Measurements from ENCODE around the gene PLAU. TPM values are rescaled to one million over a fixed set of nuclear protein-coding genes. Genes with fewer than 3 reads are reported as not detected.
"Not testable (repeated sequence)": the region's sequence is repeated elsewhere in the genome, so short reads cannot be mapped to it uniquely, and the experiment has no call there.

PLAU gene
- total and polyA plus RNA-seq, 4 donors = 3.9 to 5.3 (median 4.5) TPM

DNA sequence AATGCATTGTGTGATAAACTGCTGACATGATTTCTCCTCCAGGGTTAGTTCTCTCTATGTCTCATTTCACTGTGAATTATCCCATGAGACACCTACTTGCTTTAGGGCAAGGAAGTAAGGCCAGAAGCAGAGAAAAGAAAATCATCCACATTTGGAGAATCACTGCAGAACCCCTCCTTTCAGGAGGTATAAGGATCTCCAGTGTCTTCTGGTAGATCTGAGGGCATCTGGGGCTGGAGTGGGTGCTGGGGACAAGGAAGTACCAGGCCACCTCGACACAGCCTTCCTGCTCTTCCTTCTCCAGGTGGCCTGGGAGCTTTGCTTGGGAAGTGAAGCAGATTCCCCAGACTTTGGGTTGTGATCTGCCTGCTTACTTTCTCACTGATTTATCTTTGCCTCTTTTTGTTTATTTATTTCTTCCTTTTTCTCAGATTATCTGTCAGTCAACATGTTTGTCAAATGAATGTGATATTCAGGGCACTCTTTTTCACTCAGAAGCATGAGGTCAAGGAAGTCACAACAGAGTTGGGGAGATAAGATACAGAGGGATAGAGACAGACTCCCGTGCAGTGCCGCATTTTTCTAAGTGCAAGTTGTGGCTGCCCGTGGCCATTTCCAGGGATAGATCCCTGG, 24.2 kb upstream of the PLAU start:
- Histone ChIP-seq H3K4me1 (ENCODE audit: control insufficient read depth, insufficient read depth, low read length) (peaks cover 31% of the 10 kb centered on the region), H3K27ac (ENCODE audit: low read depth, low read length) (peak overlapping the region; percentile 89), H3K9me3 (ENCODE audit: control insufficient read depth, insufficient read depth, low read length) (no peaks in the 10 kb centered on the region), H3K27me3 (ENCODE audit: control insufficient read depth, insufficient read depth, low read length) (no peaks in the 10 kb centered on the region), H3K4me3 (ENCODE audit: low read depth, low read length) (no peak overlapping the region), H3K36me3 (ENCODE audit: control insufficient read depth, insufficient read depth, low read length) (no peaks in the 10 kb centered on the region)
- WGBS (ENCODE audit: insufficient coverage) = 31% methylated on average over 4 of the region's 4 CpGs
- DNase-seq (ENCODE audit: low read depth in 4 of 6, low spot score in 6 of 6) = no peak

DNA sequence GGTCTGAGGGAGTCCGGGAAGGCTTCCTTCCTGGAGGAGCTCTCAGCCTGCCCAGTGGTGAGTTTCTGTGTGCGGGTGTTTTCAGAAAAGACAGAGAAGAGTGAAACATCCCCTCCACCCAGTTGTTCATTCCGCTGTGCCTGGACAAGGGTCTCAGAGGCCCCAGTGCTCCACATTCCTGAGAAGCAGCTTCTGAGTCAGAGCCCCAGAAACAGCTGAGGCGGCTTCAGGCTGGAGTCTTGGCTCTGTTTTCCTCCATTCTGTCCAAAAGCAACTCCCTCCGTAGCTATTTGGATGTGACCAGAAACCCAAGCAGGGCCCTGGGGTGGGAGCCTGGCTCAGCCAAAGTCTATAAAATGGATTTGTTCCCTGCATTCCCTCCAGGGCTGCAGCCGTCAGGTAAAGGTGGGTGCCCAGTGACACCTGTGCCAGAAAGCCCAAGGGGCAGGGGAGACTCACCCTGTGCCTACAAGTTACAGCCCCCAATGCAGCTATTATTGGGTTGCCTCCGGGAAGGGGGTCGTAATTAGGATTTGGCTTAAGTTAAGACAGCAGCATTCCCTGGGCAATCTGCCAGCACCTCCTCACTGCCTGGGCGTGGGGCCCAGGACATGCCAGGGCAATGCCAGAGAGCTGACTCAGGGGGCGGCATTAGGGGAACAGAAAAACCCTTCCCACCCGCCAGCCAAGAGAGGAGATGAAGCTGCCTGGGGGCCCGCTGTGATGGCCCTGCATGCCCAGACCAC, 23.5 kb upstream of the PLAU start:
- DNase-seq (ENCODE audit: low read depth in 4 of 6, low spot score in 6 of 6) = peak in 5 of 6 donors; percentile 78 to 96 (median 80)
- peak overlapping the region; percentile 89 for H3K27ac ChIP-seq (ENCODE audit: low read depth, low read length)
- no peaks in the 10 kb centered on the region for H3K9me3 ChIP-seq (ENCODE audit: control insufficient read depth, insufficient read depth, low read length)
- H3K4me1 ChIP-seq (ENCODE audit: control insufficient read depth, insufficient read depth, low read length) = peaks cover 31% of the 10 kb centered on the region
- no peaks in the 10 kb centered on the region for H3K36me3 ChIP-seq (ENCODE audit: control insufficient read depth, insufficient read depth, low read length)
- no peaks in the 10 kb centered on the region for H3K27me3 ChIP-seq (ENCODE audit: control insufficient read depth, insufficient read depth, low read length)
- WGBS (ENCODE audit: insufficient coverage) = 25% methylated on average over 8 of the region's 12 CpGs
- H3K4me3 ChIP-seq (ENCODE audit: low read depth, low read length) = no peak overlapping the region

DNA sequence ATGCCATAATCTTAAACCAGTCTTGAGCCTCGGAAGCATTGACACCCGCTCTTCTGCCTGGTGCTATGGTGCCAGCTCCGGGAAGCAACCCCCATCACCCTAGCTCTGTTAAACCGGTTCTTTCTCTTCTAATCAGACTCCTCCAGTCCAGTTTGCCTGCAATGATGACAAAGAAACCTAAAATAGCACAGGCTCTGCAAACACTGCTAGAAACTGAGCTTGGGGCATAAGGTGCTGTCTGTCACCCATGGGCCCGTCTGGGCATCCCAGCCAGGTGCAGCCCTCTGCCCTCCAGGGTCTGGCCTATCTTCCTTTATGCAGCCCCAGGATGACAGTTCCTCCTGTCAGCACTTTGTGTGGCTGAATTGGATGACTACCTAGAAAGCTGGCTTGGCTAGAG, 22.4 kb upstream of the PLAU start:
- H3K4me1 ChIP-seq (ENCODE audit: control insufficient read depth, insufficient read depth, low read length) = peaks cover 31% of the 10 kb centered on the region
- H3K9me3 ChIP-seq (ENCODE audit: control insufficient read depth, insufficient read depth, low read length) = no peaks in the 10 kb centered on the region
- no peak overlapping the region for H3K4me3 ChIP-seq (ENCODE audit: low read depth, low read length)
- DNase-seq (ENCODE audit: low read depth in 4 of 6, low spot score in 6 of 6) = no peak
- peak overlapping the region; percentile 89 for H3K27ac ChIP-seq (ENCODE audit: low read depth, low read length)
- H3K36me3 ChIP-seq (ENCODE audit: control insufficient read depth, insufficient read depth, low read length) = no peaks in the 10 kb centered on the region
- WGBS (ENCODE audit: insufficient coverage) = 85% methylated on average over 5 of the region's 5 CpGs
- no peaks in the 10 kb centered on the region for H3K27me3 ChIP-seq (ENCODE audit: control insufficient read depth, insufficient read depth, low read length)

DNA sequence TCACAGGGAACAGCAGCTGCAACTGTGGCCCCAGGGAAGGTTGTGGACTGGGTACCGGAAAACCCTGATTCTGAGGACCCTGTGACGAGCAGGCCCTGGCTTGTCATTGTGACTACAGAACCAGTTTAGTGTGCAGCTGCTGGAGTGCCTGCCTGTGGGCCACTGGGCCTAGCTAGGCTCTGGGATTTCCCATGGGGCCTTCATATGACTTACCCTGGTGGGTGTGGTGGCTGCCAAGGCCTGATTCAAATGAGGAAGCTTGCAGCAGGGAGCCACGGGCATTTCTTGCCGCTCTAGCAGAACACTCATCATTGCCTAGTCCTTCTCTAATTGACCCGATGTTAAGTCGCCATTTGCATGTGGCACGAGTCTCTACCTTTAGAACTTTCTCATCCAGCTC, 21.9 kb upstream of the PLAU start:
- Histone ChIP-seq H3K27ac (ENCODE audit: low read depth, low read length) (no peak overlapping the region), H3K4me3 (ENCODE audit: low read depth, low read length) (no peak overlapping the region), H3K36me3 (ENCODE audit: control insufficient read depth, insufficient read depth, low read length) (no peaks in the 10 kb centered on the region), H3K9me3 (ENCODE audit: control insufficient read depth, insufficient read depth, low read length) (no peaks in the 10 kb centered on the region), H3K4me1 (ENCODE audit: control insufficient read depth, insufficient read depth, low read length) (peaks cover 31% of the 10 kb centered on the region), H3K27me3 (ENCODE audit: control insufficient read depth, insufficient read depth, low read length) (no peaks in the 10 kb centered on the region)
- no peak for DNase-seq (ENCODE audit: low read depth in 4 of 6, low spot score in 6 of 6)
- WGBS (ENCODE audit: insufficient coverage) = 60% methylated on average over 7 of the region's 7 CpGs

DNA sequence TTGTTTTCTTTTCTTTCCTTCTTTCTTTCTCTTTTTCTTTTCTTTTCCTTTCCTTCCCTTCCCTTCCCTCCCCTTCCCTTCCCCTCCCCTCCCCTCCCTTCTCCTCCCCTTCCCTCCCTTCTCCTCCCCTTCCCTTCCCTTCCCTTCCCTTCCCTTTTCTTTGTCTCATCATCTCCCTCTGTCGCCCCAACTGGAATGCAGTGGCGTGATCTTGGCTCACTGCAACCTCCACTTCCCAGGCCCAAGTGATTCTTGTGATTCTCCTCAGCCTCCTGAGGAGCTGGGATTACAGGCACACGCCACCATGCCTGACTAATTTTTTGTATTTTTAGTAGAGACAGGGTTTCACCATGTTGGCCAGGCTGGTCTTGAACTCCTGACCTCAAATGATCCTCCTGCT, 21.5 kb upstream of the PLAU start:
- not testable (repeated sequence) for H3K27me3 ChIP-seq (ENCODE audit: control insufficient read depth, insufficient read depth, low read length); DNase-seq (ENCODE audit: low read depth in 4 of 6, low spot score in 6 of 6); H3K9me3 ChIP-seq (ENCODE audit: control insufficient read depth, insufficient read depth, low read length); H3K4me3 ChIP-seq (ENCODE audit: low read depth, low read length); H3K27ac ChIP-seq (ENCODE audit: low read depth, low read length); H3K36me3 ChIP-seq (ENCODE audit: control insufficient read depth, insufficient read depth, low read length)
- peaks cover 31% of the 10 kb centered on the region for H3K4me1 ChIP-seq (ENCODE audit: control insufficient read depth, insufficient read depth, low read length)
- WGBS (ENCODE audit: insufficient coverage) = 70% methylated on average over 2 of the region's 3 CpGs

DNA sequence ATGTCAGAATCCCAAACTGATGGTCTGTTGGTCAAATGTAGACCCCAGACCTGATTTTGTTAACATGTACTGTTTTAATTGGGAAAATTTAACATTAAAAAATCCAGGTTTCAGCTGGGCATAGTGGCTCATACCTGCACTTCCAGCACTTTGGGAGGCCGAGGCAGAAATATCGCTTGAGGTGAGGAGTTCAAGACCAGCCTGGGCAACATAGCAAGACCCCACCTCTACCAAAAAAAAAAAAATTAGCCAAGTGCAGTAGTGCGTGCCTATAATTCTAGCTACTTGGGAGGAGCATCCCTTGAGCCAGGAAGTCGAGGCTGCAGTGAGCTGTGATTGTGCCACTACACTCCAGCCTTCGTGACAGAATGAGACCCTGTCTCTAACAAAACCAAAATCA, 20.7 kb upstream of the PLAU start:
- no peaks in the 10 kb centered on the region for H3K36me3 ChIP-seq (ENCODE audit: control insufficient read depth, insufficient read depth, low read length)
- H3K27ac ChIP-seq (ENCODE audit: low read depth, low read length) = no peak overlapping the region
- H3K27me3 ChIP-seq (ENCODE audit: control insufficient read depth, insufficient read depth, low read length) = no peaks in the 10 kb centered on the region
- 100% methylated on average over 1 of the region's 5 CpGs for WGBS (ENCODE audit: insufficient coverage)
- no peak overlapping the region for H3K4me3 ChIP-seq (ENCODE audit: low read depth, low read length)
- H3K9me3 ChIP-seq (ENCODE audit: control insufficient read depth, insufficient read depth, low read length) = no peaks in the 10 kb centered on the region
- H3K4me1 ChIP-seq (ENCODE audit: control insufficient read depth, insufficient read depth, low read length) = peaks cover 31% of the 10 kb centered on the region
- no peak for DNase-seq (ENCODE audit: low read depth in 4 of 6, low spot score in 6 of 6)

DNA sequence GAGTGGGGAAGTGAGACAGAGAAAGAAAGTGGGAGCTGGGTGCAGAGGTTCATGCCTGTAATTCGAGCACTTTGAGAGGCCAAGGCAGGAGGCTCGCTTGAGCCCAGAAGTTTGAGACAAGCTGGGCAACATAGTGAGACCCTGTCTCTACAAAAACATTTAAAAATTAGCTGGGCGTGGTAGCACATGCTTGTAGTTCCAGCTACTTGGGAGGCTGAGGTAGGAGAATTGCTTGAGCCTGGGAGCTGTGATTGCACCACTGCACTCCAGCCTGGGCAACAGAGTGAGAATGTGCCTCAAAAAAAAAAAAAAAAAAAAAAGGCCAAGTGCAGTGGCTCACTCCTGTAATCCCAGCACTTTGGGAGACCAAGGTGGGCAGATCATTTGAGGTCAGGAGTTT, 20.1 kb upstream of the PLAU start:
- H3K4me3 ChIP-seq (ENCODE audit: low read depth, low read length); H3K36me3 ChIP-seq (ENCODE audit: control insufficient read depth, insufficient read depth, low read length); H3K27me3 ChIP-seq (ENCODE audit: control insufficient read depth, insufficient read depth, low read length); DNase-seq (ENCODE audit: low read depth in 4 of 6, low spot score in 6 of 6); H3K27ac ChIP-seq (ENCODE audit: low read depth, low read length); H3K9me3 ChIP-seq (ENCODE audit: control insufficient read depth, insufficient read depth, low read length): not testable (repeated sequence)
- peaks cover 31% of the 10 kb centered on the region for H3K4me1 ChIP-seq (ENCODE audit: control insufficient read depth, insufficient read depth, low read length)
- WGBS (ENCODE audit: insufficient coverage) = 50% methylated on average over 2 of the region's 3 CpGs

DNA sequence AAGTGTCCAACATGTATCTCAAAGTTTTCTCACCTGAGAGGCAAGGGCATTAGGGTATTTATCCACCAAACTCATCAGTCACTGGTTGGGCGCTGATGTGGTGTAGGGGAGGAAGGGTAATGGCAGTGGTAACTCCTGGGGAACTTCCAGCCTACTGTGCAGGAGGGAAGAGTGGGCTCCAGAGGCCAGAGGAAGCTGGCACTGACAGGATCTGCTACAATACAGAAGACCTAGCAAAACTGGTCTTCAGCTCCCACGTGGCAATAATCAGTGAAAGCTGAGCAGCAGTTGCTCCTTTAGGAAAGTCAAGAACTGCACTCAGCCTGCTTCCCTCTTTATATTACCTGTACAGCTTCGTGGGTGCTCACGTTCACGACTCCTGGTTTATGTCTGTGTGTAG, 19.4 kb upstream of the PLAU start:
- WGBS (ENCODE audit: insufficient coverage) = 40% methylated on average over 1 of the region's 5 CpGs
- no peaks in the 10 kb centered on the region for H3K27me3 ChIP-seq (ENCODE audit: control insufficient read depth, insufficient read depth, low read length)

DNA sequence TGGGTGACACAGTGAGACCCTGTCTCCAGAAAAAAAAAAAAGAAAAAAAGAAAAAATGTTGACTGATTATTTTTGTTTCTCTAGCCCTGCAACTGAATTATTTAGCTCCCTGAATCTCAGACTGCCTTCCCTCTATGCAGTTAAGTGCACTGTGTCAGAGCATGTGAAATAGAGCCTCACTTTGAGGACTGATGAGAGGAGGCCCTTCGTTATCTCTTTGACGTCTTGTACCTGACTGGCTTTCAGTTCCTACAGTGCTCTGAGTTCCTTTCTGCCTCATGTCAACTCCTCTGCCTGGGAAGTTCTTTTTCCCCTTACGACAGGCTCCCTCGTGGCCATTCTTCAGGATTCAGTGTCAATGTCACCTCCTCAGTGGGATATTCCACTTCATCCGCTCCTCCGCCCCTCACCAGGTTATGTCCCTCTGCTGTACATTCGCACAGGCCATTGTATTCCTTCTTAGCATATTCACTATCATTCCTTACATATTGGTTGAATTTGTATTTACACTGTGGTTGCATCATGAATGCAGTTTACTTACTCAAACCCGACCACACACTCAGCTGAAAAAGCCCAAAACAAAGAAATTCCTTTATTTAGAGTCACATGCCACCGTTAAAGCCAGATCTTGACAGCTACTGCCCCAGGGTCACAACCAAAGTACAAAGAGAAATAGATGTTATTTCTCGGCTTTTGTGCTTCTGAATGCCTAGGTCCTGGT, 18.5 kb upstream of the PLAU start:
- no peaks in the 10 kb centered on the region for H3K27me3 ChIP-seq (ENCODE audit: control insufficient read depth, insufficient read depth, low read length)
- no peak for DNase-seq (ENCODE audit: low read depth in 4 of 6, low spot score in 6 of 6)
- WGBS (ENCODE audit: insufficient coverage) = 42% methylated on average over 4 of the region's 10 CpGs
- peaks cover 18% of the 10 kb centered on the region for H3K4me1 ChIP-seq (ENCODE audit: control insufficient read depth, insufficient read depth, low read length)
- no peak overlapping the region for H3K4me3 ChIP-seq (ENCODE audit: low read depth, low read length)
- H3K27ac ChIP-seq (ENCODE audit: low read depth, low read length) = no peak overlapping the region
- no peaks in the 10 kb centered on the region for H3K9me3 ChIP-seq (ENCODE audit: control insufficient read depth, insufficient read depth, low read length)
- H3K36me3 ChIP-seq (ENCODE audit: control insufficient read depth, insufficient read depth, low read length) = no peaks in the 10 kb centered on the region

More for the DNA sequence above, 19.4 kb upstream of the PLAU start:
- DNase-seq (ENCODE audit: low read depth in 4 of 6, low spot score in 6 of 6) = no peak
- H3K27ac ChIP-seq (ENCODE audit: low read depth, low read length) = no peak overlapping the region
- H3K9me3 ChIP-seq (ENCODE audit: control insufficient read depth, insufficient read depth, low read length) = no peaks in the 10 kb centered on the region
- no peaks in the 10 kb centered on the region for H3K36me3 ChIP-seq (ENCODE audit: control insufficient read depth, insufficient read depth, low read length)
- peaks cover 27% of the 10 kb centered on the region for H3K4me1 ChIP-seq (ENCODE audit: control insufficient read depth, insufficient read depth, low read length)
- H3K4me3 ChIP-seq (ENCODE audit: low read depth, low read length) = no peak overlapping the region
